DND-41 (cell line): ENCODE measurements around the gene SNX17.

Source experiments
- CTCF ChIP-seq: IDR thresholded peaks from 2 replicates; pipeline ENCODE4 v1.5.1; 2012; ENCODE audit warnings: borderline replicate concordance, low read length, moderate library complexity, mild to moderate bottlenecking; ENCODE audit not compliant: poor library complexity, severe bottlenecking; ENCODE audit errors: extremely low read depth
- EZH2 ChIP-seq: IDR thresholded peaks from 3 replicates; pipeline ENCODE4 v1.6.1; 2012; ENCODE audit warnings: borderline replicate concordance, low read depth, mild to moderate bottlenecking, moderate library complexity, low read length, inconsistent platforms; ENCODE audit not compliant: severe bottlenecking

- no peak for TF ChIP-seq CTCF
- TF ChIP-seq EZH2, result no peak
Observed at GRCh38 chr2:27323596-27324285, 46.7 kb upstream of the SNX17 start.
